Activated CD4-positive, alpha-beta memory T cell treated with anti-CD3 and anti-CD28 coated beads for 36 hours (primary cell): ENCODE results near the gene SH3GL3. TPM values are rescaled to one million over a fixed set of nuclear protein-coding genes. Genes with fewer than 3 reads are reported as not detected.

Experiments
- CTCF ChIA-PET: fragments of 350-600 bp; sonication (Branson Sonifier 250); formaldehyde crosslinking; loops from one replicate; lab custom pipeline; 2021; ENCODE audit warnings: antibody characterized with exemption, inconsistent platforms; lab: Charles Lee
- POLR2A ChIA-PET: fragments of 350-600 bp; sonication (Branson Sonifier 250); formaldehyde crosslinking; loops from one replicate; lab custom pipeline; 2021; ENCODE audit warnings: antibody characterized with exemption; lab: Charles Lee
- DNase-seq: peaks from one replicate; pipeline ENCODE4 v3.0.0-alpha.2; 2020
- H3K27ac Mint-ChIP-seq: one replicate; pipeline ENCODE4 v1.8.0; 2021; ENCODE audit warnings: mixed read lengths
- H3K27me3 Mint-ChIP-seq: one replicate; pipeline ENCODE4 v1.8.0; 2021; ENCODE audit warnings: mixed read lengths
- H3K36me3 Mint-ChIP-seq: one replicate; pipeline ENCODE4 v1.8.0; 2021; ENCODE audit warnings: mixed read lengths
- H3K4me1 Mint-ChIP-seq: one replicate; pipeline ENCODE4 v1.8.0; 2021; ENCODE audit warnings: low read depth, mixed read lengths
- H3K4me3 Mint-ChIP-seq: one replicate; pipeline ENCODE4 v1.8.0; 2021; ENCODE audit warnings: mild to moderate bottlenecking, mixed read lengths
- H3K9me3 Mint-ChIP-seq: one replicate; pipeline ENCODE4 v1.8.0; 2021; ENCODE audit warnings: mixed read lengths
- intact Hi-C: fragments of 100-400 bp; cut with micrococcal nuclease; formaldehyde crosslinking; loops from one replicate; pipeline ENCODE4 v1.15.1; 2023
- total RNA-seq, 2 experiments: library from RNA; stranded (reverse); gene quantifications; one replicate each; pipeline ENCODE4 v1.2.3, GENCODE V29; 2021

SH3GL3 gene
- total RNA-seq, 2 experiments from 2014 or later: not detected

- Mint-ChIP-seq H3K9me3 (no peaks in the 10 kb centered on the region), H3K4me1 (no peaks in the 10 kb centered on the region), H3K27ac (no peak overlapping the region), H3K36me3 (no peaks in the 10 kb centered on the region), H3K4me3 (no peak overlapping the region), H3K27me3 (peaks cover 4% of the 10 kb centered on the region)
- intact Hi-C loops: no loop called here
- ChIA-PET CTCF (interaction anchor here (0.6 kb wide), 1 partner anchor 88 kb away, joined by 3 read pairs; no protein-coding TSS in a partner anchor), POLR2A (no interaction called here)
- DNase-seq: no peak
These were observed 24.2 kb downstream of the SH3GL3 start for GRCh38 chr15:83471307-83471866.

GRCh38 chr15:83472151-83472550, 25.0 kb downstream of the SH3GL3 start:
- Mint-ChIP-seq H3K36me3 (no peaks in the 10 kb centered on the region), H3K4me3 (no peak overlapping the region), H3K9me3 (no peaks in the 10 kb centered on the region), H3K27me3 (peaks cover 5% of the 10 kb centered on the region), H3K27ac (no peak overlapping the region), H3K4me1 (no peaks in the 10 kb centered on the region)
- ChIA-PET CTCF (no interaction called here), POLR2A (no interaction called here)
- intact Hi-C loops: no loop called here
- DNase-seq: no peak

- no peaks in the 10 kb centered on the region for H3K4me1 Mint-ChIP-seq
- no peak overlapping the region for H3K4me3 Mint-ChIP-seq
- intact Hi-C loops: no loop called here
These were observed 25.7 kb downstream of the SH3GL3 start for GRCh38 chr15:83472797-83473196.

GRCh38 chr15:83474578-83474977, 27.4 kb downstream of the SH3GL3 start:
- H3K4me1 Mint-ChIP-seq: no peaks in the 10 kb centered on the region
- CTCF ChIA-PET: no interaction called here
- no peak overlapping the region for H3K27ac Mint-ChIP-seq
- POLR2A ChIA-PET: no interaction called here
- H3K9me3 Mint-ChIP-seq: no peaks in the 10 kb centered on the region
- H3K36me3 Mint-ChIP-seq: no peaks in the 10 kb centered on the region
- no peak for DNase-seq
- H3K4me3 Mint-ChIP-seq: no peak overlapping the region
- intact Hi-C loops: no loop called here
- H3K27me3 Mint-ChIP-seq: peaks cover 6% of the 10 kb centered on the region

More at GRCh38 chr15:83472797-83473196, 25.7 kb downstream of the SH3GL3 start:
- ChIA-PET POLR2A (no interaction called here), CTCF (no interaction called here)
- Mint-ChIP-seq H3K36me3 (no peaks in the 10 kb centered on the region), H3K27me3 (peaks cover 6% of the 10 kb centered on the region), H3K9me3 (no peaks in the 10 kb centered on the region), H3K27ac (no peak overlapping the region)
- no peak for DNase-seq

GRCh38 chr15:83475551-83475950, 28.4 kb downstream of the SH3GL3 start:
- no peaks in the 10 kb centered on the region for H3K4me1 Mint-ChIP-seq
- H3K27me3 Mint-ChIP-seq: peaks cover 6% of the 10 kb centered on the region
- no peak for DNase-seq
- no peak overlapping the region for H3K4me3 Mint-ChIP-seq
- CTCF ChIA-PET: interaction anchor here (0.6 kb wide), 1 partner anchor 101 kb away, joined by 3 read pairs; no protein-coding TSS in a partner anchor
- no peaks in the 10 kb centered on the region for H3K9me3 Mint-ChIP-seq
- POLR2A ChIA-PET: no interaction called here
- intact Hi-C loops: no loop called here
- no peaks in the 10 kb centered on the region for H3K36me3 Mint-ChIP-seq
- no peak overlapping the region for H3K27ac Mint-ChIP-seq

GRCh38 chr15:83476066-83476465, 28.9 kb downstream of the SH3GL3 start:
- H3K27me3 Mint-ChIP-seq: peaks cover 6% of the 10 kb centered on the region
- H3K4me3 Mint-ChIP-seq: no peak overlapping the region
- POLR2A ChIA-PET: no interaction called here
- no peaks in the 10 kb centered on the region for H3K4me1 Mint-ChIP-seq
- no peak overlapping the region for H3K27ac Mint-ChIP-seq
- no peaks in the 10 kb centered on the region for H3K36me3 Mint-ChIP-seq
- CTCF ChIA-PET: interaction anchor here (0.6 kb wide), 1 partner anchor 101 kb away, joined by 3 read pairs; no protein-coding TSS in a partner anchor
- no peaks in the 10 kb centered on the region for H3K9me3 Mint-ChIP-seq
- no peak for DNase-seq
- intact Hi-C loops: no loop called here

- no peak overlapping the region for H3K27ac Mint-ChIP-seq
- no peaks in the 10 kb centered on the region for H3K9me3 Mint-ChIP-seq
- DNase-seq: no peak
- ChIA-PET POLR2A (no interaction called here), CTCF (no interaction called here)
- H3K36me3 Mint-ChIP-seq: no peaks in the 10 kb centered on the region
- intact Hi-C loops: no loop called here
- H3K27me3 Mint-ChIP-seq: peaks cover 6% of the 10 kb centered on the region
- H3K4me1 Mint-ChIP-seq: no peaks in the 10 kb centered on the region
- H3K4me3 Mint-ChIP-seq: no peak overlapping the region
These were observed 29.6 kb downstream of the SH3GL3 start for GRCh38 chr15:83476708-83477107.

GRCh38 chr15:83477172-83477807, 30.1 kb downstream of the SH3GL3 start:
- no peak overlapping the region for H3K27ac Mint-ChIP-seq
- no peaks in the 10 kb centered on the region for H3K9me3 Mint-ChIP-seq
- CTCF ChIA-PET: no interaction called here
- no peak for DNase-seq
- no peak overlapping the region for H3K4me3 Mint-ChIP-seq
- peaks cover 4% of the 10 kb centered on the region for H3K27me3 Mint-ChIP-seq
- intact Hi-C loops: no loop called here
- POLR2A ChIA-PET: no interaction called here
- H3K36me3 Mint-ChIP-seq: no peaks in the 10 kb centered on the region
- no peaks in the 10 kb centered on the region for H3K4me1 Mint-ChIP-seq

GRCh38 chr15:83477808-83478537, 30.8 kb downstream of the SH3GL3 start:
- Mint-ChIP-seq H3K27ac (no peak overlapping the region), H3K27me3 (peaks cover 4% of the 10 kb centered on the region), H3K4me3 (no peak overlapping the region), H3K36me3 (no peaks in the 10 kb centered on the region), H3K4me1 (no peaks in the 10 kb centered on the region), H3K9me3 (no peaks in the 10 kb centered on the region)
- no peak for DNase-seq
- POLR2A ChIA-PET: no interaction called here
- intact Hi-C loops: no loop called here
- CTCF ChIA-PET: no interaction called here

- DNase-seq: no peak
- intact Hi-C loops: no loop called here
These were observed 36.5 kb downstream of the SH3GL3 start for GRCh38 chr15:83483612-83484011.

GRCh38 chr15:83484636-83485035, 37.5 kb downstream of the SH3GL3 start:
- ChIA-PET POLR2A (no interaction called here), CTCF (no interaction called here)
- H3K4me3 Mint-ChIP-seq: no peak overlapping the region
- H3K4me1 Mint-ChIP-seq: no peaks in the 10 kb centered on the region
- H3K36me3 Mint-ChIP-seq: no peaks in the 10 kb centered on the region
- no peaks in the 10 kb centered on the region for H3K27me3 Mint-ChIP-seq
- no peak for DNase-seq
- H3K27ac Mint-ChIP-seq: no peak overlapping the region
- intact Hi-C loops: no loop called here
- H3K9me3 Mint-ChIP-seq: peaks cover 8% of the 10 kb centered on the region

More at GRCh38 chr15:83483612-83484011, 36.5 kb downstream of the SH3GL3 start:
- no peaks in the 10 kb centered on the region for H3K4me1 Mint-ChIP-seq
- peaks cover 8% of the 10 kb centered on the region for H3K9me3 Mint-ChIP-seq
- no peak overlapping the region for H3K27ac Mint-ChIP-seq
- H3K4me3 Mint-ChIP-seq: no peak overlapping the region
- ChIA-PET CTCF (no interaction called here), POLR2A (no interaction called here)
- H3K27me3 Mint-ChIP-seq: no peaks in the 10 kb centered on the region
- H3K36me3 Mint-ChIP-seq: no peaks in the 10 kb centered on the region

- H3K27me3 Mint-ChIP-seq: no peaks in the 10 kb centered on the region
- H3K9me3 Mint-ChIP-seq: peaks cover 8% of the 10 kb centered on the region
- no peaks in the 10 kb centered on the region for H3K4me1 Mint-ChIP-seq
- ChIA-PET POLR2A (no interaction called here), CTCF (no interaction called here)
- DNase-seq: no peak
- H3K27ac Mint-ChIP-seq: no peak overlapping the region
- intact Hi-C loops: no loop called here
- H3K4me3 Mint-ChIP-seq: no peak overlapping the region
- no peaks in the 10 kb centered on the region for H3K36me3 Mint-ChIP-seq
These were observed 39.2 kb downstream of the SH3GL3 start for GRCh38 chr15:83486363-83486762.
